ENCODE measurements around the gene RASSF5.

DNA sequence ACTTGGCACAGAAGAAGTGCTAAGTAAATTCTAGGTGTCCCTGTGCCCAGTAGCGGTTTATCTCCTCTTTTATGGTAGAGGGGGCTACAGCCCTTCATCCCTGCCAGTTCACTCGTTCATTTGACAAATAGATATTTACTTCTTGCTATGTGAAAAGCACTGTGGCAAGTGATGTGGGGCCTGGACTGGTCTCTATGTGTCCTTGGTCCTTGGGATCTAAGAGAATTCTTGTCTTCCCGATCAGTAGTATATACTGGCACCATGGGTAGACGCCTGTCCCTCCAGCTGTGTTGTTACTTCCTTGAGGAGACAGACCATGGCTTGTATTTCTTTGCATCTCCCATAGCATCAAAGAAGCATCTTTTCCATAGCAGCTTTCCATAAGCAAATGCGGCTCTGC lies 75.2 kb downstream of the RASSF5 start:
- no peak for TF ChIP-seq EZH2 (IDR thresholded peaks at IDR 0.05)
- TF ChIP-seq POLR2AphosphoS5 (IDR thresholded peaks at IDR 0.05; ENCODE audit: borderline replicate concordance, low read depth, low read length): no peak

All from SK-N-MC (cell line).